Spleen (tissue), 7 donors: ENCODE measurements around the gene GPT2.

Experiments
- CTCF ChIP-seq, 11 experiments: fragments of 200-600 bp in 7 of 11; fragments of 450-650 bp in 4 of 11; sonication (generic) in 4 of 11; IDR thresholded peaks in 8 of 11; conservative IDR thresholded peaks in 3 of 11; 1 replicate in 7 of 11; 2 replicates in 4 of 11; pipeline versions ENCODE4 v1.4.0 to v1.8.0; 2016 to 2021; ENCODE audit warnings: antibody characterized with exemption in 11 of 11, inconsistent platforms in 4 of 11, mild to moderate bottlenecking in 1 of 11
- POLR2A ChIP-seq, 3 donors: fragments of 450-650 bp; IDR thresholded peaks; one replicate each; pipeline ENCODE4 v1.5.1; 2017; ENCODE audit warnings: antibody characterized with exemption in 3 of 3, mild to moderate bottlenecking in 1 of 3
- POLR2AphosphoS5 ChIP-seq, 3 donors: sonication (generic); formaldehyde crosslinking; IDR thresholded peaks; one replicate each; pipeline ENCODE4 v1.5.1; 2017; ENCODE audit warnings: antibody characterized with exemption in 3 of 3
- donor health status: DM: no; HTN: no; CAD: no; lungs with moderate emphysema.
- donor health status: DM: no; HTN: no; CAD: no.
- donor health status: DM: no; HTN: no; CAD: no.

- TF ChIP-seq CTCF (IDR thresholded peaks at IDR 0.05 in 8 of 11, conservative IDR thresholded peaks at IDR 0.05 in 3 of 11), result no peak
- no peak for TF ChIP-seq POLR2A (IDR thresholded peaks at IDR 0.05)
- TF ChIP-seq POLR2AphosphoS5 (IDR thresholded peaks at IDR 0.05), result no peak
These were observed 5.2 kb downstream of the GPT2 start for GRCh38 chr16:46889245-46889941.
